Ovary (tissue), 9 donors: ENCODE results near the gene ADCY1. TPM values are rescaled to one million over a fixed set of nuclear protein-coding genes. Genes with fewer than 3 reads are reported as not detected.
A peak's percentile ranks its signal among the peaks of the same experiment; 100 is the strongest.

Experiments used
- DNase-seq, 5 donors: peaks; one replicate each; pipeline ENCODE4 v3.0.0-alpha.2; 2019 to 2020
- H3K27ac ChIP-seq, 2 donors: fragments of 200-600 bp; one replicate each; pipeline versions ENCODE4 v1.5.1 to v1.8.0; 2019 to 2022
- H3K27me3 ChIP-seq: fragments of 200-600 bp; one replicate; pipeline ENCODE4 v1.8.0; 2022
- H3K36me3 ChIP-seq: fragments of 200-600 bp; sonication (generic); one replicate; pipeline ENCODE4 v1.5.1; 2019
- H3K4me1 ChIP-seq: one replicate; pipeline ENCODE4 v1.8.1; 2013; ENCODE audit warnings: mild to moderate bottlenecking, moderate library complexity; ENCODE audit not compliant: insufficient read depth
- H3K4me3 ChIP-seq: fragments of 200-600 bp; sonication (generic); one replicate; pipeline ENCODE4 v1.5.1; 2017
- H3K9me3 ChIP-seq, 2 donors: fragments of 200-600 bp in 1 of 2; sonication (generic) in 1 of 2; one replicate each; pipeline versions ENCODE4 v1.5.1 to v1.8.1; 2013 to 2019; ENCODE audit warnings: mild to moderate bottlenecking in 1 of 2, moderate library complexity in 1 of 2
- EP300 ChIP-seq: sonication (generic); formaldehyde crosslinking; IDR thresholded peaks from one replicate; pipeline ENCODE4 v1.6.1; 2017; ENCODE audit warnings: antibody characterized with exemption
- POLR2A ChIP-seq: fragments of 450-650 bp; IDR thresholded peaks from one replicate; pipeline ENCODE4 v1.6.1; 2017; ENCODE audit warnings: antibody characterized with exemption, mild to moderate bottlenecking, moderate library complexity
- whole genome bisulfite sequencing, 3 donors: extraction: QIAGEN DNeasy Blood & Tissue Kit in 1 of 3; methylation state at CpG; one replicate each; pipeline versions ENCODE4 v1.1.5 to v1.1.7; 2013 to 2017; 5-methylcytosine and 5-hydroxymethylcytosine counted together
- intact Hi-C, 4 donors: fragments of 100-400 bp; cut with DNase I; formaldehyde crosslinking; loops; one replicate each; pipeline versions ENCODE4 v1.11.0 to v1.15.1; 2022 to 2023
- polyA plus RNA-seq, 2 donors: library from polyadenylated mRNA; stranded (reverse); fragments of 200-250 nt in 1 of 2; fragments of 350-450 nt in 1 of 2; fragmentation: Illumina TruSeq in 1 of 2; extraction: RNeasy Lipid Tissue Mini Kit (QIAGEN cat#74804) in 1 of 2; gene quantifications; one replicate each; pipeline ENCODE4 v1.2.3, GENCODE V29; 2013 to 2014
- total RNA-seq, 7 donors: library from RNA; depleted of rRNA in 2 of 7; stranded (reverse); fragments of >200 nt in 2 of 7; fragmentation: NEBNext Ultra II Directional in 3 of 7; extraction: Animal tissue kit (Norgen Biotek cat#: 25700) in 3 of 7; gene quantifications; one replicate each; pipeline versions ENCODE4 v1.1.0 to v1.2.4, GENCODE V29; 2016 to 2023
- TF ChIP-seq, protein P1 (sequence below), 3 donors: fragments of 450-650 bp in 2 of 3; fragments of 200-600 bp in 1 of 3; IDR thresholded peaks; one replicate each; pipeline versions ENCODE4 v1.5.1 to v1.8.0; 2016 to 2022; ENCODE audit warnings: antibody characterized with exemption in 3 of 3, mild to moderate bottlenecking in 1 of 3
- donor health status: DM: no; HTN: no; CAD: no; lungs with moderate emphysema.
- donor health status: DM: no; HTN: no; CAD: no.
- donor health status: Bipolar disorder and iron deficiency.
- donor health status: DM: yes; HTN: yes; CAD: no.
- donor health status: DM: no; HTN: no; CAD: no.
- donor health status: DM: yes; HTN: yes; CAD: no.

ADCY1 gene
- total and polyA plus RNA-seq, 9 donors, result 0.40 to 3.7 (median 1.7) TPM

DNA sequence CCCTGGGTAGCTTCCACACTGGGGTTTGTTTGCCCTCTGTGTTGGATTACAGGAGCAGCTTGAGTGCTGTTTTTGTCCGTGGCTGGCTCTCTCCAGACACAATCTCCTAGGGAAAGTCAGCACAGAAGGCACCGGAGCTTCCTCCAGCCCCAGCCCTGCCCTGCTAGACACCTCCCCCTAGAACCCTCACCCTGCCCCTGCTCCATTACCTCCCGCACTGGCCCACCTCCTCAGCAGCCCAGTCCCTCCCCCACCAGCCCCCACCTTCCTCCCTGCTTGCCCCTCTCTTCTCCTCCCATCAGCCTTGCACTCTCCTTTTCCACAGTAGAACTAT, 130.5 kb downstream of the ADCY1 start:
- 38 to 55% (median 51%) methylated on average over 3 of the region's 3 CpGs for WGBS, 3 donors
- Histone ChIP-seq H3K4me3 (no peak overlapping the region), H3K36me3 (no peaks in the 10 kb centered on the region), H3K27ac (no peak overlapping the region), H3K4me1 (no peaks in the 10 kb centered on the region), H3K27me3 (no peaks in the 10 kb centered on the region), H3K9me3 (no peaks in the 10 kb centered on the region)
- TF ChIP-seq EP300 (no peak), POLR2A (no peak)
- TF ChIP-seq, protein P1, sequence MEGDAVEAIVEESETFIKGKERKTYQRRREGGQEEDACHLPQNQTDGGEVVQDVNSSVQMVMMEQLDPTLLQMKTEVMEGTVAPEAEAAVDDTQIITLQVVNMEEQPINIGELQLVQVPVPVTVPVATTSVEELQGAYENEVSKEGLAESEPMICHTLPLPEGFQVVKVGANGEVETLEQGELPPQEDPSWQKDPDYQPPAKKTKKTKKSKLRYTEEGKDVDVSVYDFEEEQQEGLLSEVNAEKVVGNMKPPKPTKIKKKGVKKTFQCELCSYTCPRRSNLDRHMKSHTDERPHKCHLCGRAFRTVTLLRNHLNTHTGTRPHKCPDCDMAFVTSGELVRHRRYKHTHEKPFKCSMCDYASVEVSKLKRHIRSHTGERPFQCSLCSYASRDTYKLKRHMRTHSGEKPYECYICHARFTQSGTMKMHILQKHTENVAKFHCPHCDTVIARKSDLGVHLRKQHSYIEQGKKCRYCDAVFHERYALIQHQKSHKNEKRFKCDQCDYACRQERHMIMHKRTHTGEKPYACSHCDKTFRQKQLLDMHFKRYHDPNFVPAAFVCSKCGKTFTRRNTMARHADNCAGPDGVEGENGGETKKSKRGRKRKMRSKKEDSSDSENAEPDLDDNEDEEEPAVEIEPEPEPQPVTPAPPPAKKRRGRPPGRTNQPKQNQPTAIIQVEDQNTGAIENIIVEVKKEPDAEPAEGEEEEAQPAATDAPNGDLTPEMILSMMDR (IDR thresholded peaks at IDR 0.05), result no peak
- DNase-seq, result no peak
- intact Hi-C loops, result no loop called here

DNA sequence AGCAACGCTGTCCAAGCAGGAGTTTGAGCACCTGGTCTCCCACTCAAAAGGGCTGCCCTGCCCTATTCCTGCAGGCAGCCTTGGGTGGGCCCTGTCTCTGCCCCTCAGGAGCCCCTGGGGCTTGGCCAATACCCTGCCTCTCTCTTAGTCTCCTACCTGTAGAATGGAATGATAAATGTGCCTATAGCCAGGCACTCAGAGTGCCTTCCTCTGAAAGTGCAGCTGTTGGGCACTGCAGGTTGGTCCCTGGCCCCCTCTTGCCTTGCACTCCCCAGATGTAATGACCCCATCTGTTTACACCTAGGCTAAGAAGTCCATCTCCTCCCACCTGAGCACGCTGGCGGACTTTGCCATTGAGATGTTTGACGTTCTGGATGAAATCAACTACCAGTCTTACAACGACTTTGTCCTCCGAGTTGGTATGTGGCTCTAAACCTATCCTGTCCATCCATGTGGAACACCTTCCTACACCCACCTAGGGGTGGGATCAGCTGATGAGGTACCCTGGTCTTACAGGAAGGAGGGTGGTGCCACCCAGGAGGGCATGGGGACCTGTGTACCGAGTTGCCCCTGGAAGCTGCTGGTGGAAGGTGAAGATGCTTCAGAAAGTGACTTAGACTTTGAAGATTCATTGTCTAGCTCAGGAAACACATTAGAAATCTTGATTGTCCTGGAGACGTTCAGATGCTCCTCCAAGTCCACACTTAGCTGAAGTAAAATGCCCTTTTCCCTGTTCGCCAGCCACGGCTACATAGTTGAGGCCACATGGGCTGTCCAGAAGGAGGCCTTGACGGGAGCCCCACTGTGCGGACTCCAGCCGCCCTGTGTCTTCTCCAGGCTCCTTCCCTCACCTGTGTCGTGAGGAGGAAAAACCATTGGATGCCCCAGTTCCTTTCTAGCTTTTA, 134.1 kb downstream of the ADCY1 start:
- WGBS, 3 donors, result 84 to 89% (median 87%) methylated on average over 14 of the region's 14 CpGs
- H3K4me1 ChIP-seq, result no peaks in the 10 kb centered on the region
- TF ChIP-seq EP300, result no peak
- H3K36me3 ChIP-seq, result no peaks in the 10 kb centered on the region
- no peak overlapping the region for H3K27ac ChIP-seq
- no peak overlapping the region for H3K4me3 ChIP-seq
- H3K27me3 ChIP-seq, result no peaks in the 10 kb centered on the region
- intact Hi-C loops, result no loop called here
- peak in 1 of 5 donors; percentile 8 for DNase-seq
- no peaks in the 10 kb centered on the region for H3K9me3 ChIP-seq

DNA sequence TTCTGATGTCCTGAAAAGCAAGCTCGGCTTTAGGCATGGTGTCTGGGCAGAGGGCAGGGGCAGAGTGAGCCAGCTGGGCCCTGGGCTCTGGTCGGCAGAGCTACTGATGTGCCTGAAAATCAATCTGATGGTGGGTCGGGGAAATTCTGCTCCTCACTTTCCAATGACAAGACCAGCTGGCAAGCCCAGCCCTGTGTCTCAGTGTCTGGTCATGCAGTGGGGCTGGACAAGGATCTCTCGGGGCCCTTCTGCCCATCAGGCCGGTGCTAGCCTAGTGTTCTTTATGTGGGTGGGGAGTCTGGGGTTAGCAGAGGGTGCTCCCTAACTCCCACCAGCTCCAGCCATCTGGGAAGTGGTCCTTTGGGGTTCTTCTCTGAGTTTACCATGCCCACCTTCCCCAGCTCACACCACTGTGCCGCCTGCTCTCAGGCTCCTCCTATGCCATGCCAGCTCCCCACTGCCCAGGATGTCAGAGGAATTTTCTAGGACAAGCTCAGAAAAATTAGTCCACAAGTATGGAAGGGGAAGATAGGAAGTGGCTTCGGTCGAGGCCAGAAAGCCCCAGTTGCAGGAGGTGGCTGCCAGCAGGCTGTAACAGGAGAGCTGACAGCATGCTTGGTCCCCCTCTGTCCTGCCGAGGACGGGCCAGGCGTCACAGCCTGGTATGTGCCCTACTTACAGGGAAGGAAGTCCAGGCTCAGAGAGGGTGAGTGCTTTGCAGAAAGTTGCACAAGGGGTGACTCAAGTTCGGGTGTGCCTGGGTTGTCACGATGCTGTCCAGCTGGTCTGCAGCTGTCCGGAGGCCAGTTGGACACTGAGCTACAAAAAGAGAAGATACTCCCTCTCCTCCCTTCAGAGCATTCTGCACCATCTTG, 135.2 kb downstream of the ADCY1 start:
- intact Hi-C loops, result no loop called here
- H3K27ac ChIP-seq, result no peak overlapping the region
- TF ChIP-seq POLR2A (no peak), EP300 (no peak)
- TF ChIP-seq, protein P1 (IDR thresholded peaks at IDR 0.05), result no peak
- no peaks in the 10 kb centered on the region for H3K4me1 ChIP-seq
- H3K36me3 ChIP-seq, result no peaks in the 10 kb centered on the region
- no peaks in the 10 kb centered on the region for H3K27me3 ChIP-seq
- DNase-seq, result peak in 1 of 5 donors; percentile 10
- H3K9me3 ChIP-seq, result no peaks in the 10 kb centered on the region
- H3K4me3 ChIP-seq, result no peak overlapping the region
- WGBS, 3 donors, result 72 to 79% (median 75%) methylated on average over 14 of the region's 14 CpGs

DNA sequence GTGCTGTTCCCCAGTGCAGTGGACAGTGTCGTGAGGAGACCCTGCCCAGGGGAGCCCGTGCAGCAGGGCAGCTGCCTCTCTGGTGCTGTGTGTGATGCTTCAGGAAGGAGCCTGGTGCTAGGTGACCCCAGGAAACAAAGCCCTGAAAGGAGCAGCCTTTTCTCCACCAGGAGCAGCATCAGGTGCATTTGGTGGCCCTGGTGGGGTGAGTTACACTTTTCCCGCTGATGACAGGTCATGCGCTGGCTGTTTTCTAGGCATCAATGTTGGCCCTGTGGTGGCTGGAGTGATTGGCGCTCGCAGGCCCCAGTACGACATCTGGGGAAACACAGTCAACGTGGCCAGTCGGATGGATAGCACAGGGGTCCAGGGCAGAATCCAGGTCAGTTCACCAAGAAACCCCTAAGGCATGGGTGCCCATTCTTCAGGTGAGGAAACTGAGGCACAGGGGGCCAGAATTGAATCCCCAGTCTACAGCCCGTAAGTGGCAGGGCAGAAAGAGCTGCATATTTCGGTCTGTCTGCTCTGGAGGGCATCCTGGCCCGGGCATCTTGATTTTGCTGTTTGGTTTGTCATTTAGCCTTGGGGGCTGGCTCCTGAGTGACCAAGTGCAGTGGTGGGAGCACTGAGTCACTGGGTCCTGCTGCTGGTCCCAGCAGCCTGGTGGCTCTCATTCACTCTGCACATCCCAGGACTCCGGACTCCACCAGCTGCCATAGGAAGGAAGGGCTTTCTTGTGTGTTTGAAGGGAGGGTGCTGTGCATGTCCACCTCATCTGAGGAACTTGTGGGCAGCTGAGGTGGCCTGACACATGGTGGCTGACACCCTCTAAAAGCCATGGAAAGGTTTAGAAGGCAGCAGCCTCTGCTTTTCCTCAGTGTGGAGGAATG, 136.3 kb downstream of the ADCY1 start:
- no peak overlapping the region for H3K27ac ChIP-seq
- WGBS, 3 donors, result 91 to 94% (median 93%) methylated on average over 13 of the region's 13 CpGs
- intact Hi-C loops, result no loop called here
- no peak overlapping the region for H3K4me3 ChIP-seq
- H3K9me3 ChIP-seq, result no peaks in the 10 kb centered on the region
- H3K27me3 ChIP-seq, result no peaks in the 10 kb centered on the region
- no peaks in the 10 kb centered on the region for H3K4me1 ChIP-seq
- no peaks in the 10 kb centered on the region for H3K36me3 ChIP-seq
- TF ChIP-seq EP300 (no peak), POLR2A (no peak)
- TF ChIP-seq, protein P1 (IDR thresholded peaks at IDR 0.05), result no peak
- DNase-seq, result peak in 1 of 5 donors; percentile 6
